NCI-H187 treated with DMSO at 0.1 percent for 48 hours (cell line): Measurements from ENCODE around the gene WRAP53.

Source experiments
- DNase-seq: peaks from one replicate; lab custom pipeline; 2025; lab: John Stamatoyannopoulos, UW

Gene WRAP53

GRCh38 chr17:7745748-7746470 is 57.6 kb downstream of the WRAP53 start:
- DNase-seq = no peak

GRCh38 chr17:7747635-7748071 is 59.4 kb downstream of the WRAP53 start:
- no peak for DNase-seq

DNA sequence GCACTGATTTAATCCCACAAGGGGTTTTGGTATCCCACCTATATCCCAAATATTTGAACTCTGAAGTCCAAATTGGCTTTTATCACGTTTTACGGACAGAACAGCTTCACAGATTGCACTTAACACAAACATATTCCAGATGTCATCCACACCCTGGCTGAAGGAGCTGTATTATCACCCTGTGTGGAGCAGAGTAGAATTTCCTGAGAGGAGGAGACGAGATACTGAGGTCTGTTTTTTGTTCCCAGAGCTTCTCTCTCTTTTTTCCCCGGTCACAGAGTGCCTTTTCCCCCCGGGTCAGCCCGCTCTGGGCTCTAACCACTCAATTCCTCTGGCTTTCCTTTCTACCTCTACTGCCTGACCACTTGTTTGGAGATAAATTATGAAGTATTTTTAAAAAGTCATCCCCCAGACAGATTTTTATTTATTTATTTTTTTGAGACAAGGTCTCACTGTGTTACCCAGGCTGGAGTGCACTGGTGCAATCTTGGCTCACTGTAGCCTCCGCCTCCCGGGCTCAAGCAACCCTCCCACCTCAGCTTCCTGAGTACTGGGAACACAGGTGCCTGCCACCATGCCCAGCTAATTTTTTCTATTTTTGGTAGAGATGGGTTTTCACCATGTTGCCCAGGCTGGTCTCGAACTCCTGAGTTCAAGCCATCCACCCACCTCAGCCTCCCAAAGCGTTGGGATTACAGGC is 59.9 kb downstream of the WRAP53 start:
- no peak for DNase-seq

DNA sequence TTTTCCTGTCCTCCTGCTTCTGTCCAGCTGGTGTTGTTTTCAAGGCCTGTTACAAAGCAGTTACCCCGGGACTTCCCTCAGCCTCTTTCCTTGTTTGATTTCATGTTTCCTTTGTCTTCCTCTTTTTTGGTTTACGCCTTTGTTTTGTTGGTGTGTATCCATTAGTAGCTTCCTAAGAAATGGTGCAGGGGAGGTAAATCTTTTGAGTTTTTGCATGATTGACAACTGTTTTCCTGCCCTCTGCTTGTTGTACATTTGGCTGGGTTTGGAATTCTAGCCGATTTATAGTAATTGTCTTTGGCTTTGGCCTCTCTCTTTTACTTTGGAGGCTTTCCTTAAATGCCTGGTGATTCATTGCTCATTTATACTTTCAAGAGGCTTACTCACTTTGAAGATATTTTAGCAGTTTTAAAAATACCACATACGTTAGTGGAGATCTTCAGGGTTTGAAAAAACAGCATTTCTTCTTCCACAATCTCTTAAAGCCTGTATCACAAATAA is 62.1 kb downstream of the WRAP53 start:
- no peak for DNase-seq
